Measurements from ENCODE around the gene COLEC12.

Gene COLEC12

DNA sequence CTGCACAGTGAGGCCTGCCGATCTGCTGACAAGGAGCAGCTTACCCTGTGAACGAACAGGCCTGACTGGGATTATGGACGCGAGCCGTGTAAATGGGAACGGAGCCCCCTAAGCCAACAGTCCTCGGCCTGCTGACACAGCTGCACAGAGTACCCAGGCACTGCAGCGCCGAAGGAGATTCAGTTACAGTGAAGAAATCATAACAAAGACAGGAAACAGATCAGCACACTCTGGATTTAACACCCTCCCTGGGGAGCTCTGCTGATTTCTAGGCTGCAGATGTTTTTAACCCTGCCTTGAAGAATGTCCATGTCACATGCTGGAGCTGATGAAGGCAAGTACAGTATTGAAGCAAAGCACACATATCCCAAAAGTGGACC is 43.4 kb downstream of the COLEC12 start:
- Histone ChIP-seq H3K9me3 (no peaks in the 10 kb centered on the region), H3K27me3 (ENCODE audit: low read depth) (no peaks in the 10 kb centered on the region), H3K4me3 (no peak overlapping the region), H3K36me3 (replicated peaks) (no peaks in the 10 kb centered on the region), H3K4me1 (no peaks in the 10 kb centered on the region)
- no peak for DNase-seq (ENCODE audit: low spot score in 2 of 2)
- in situ Hi-C loops (cut with MboI; ENCODE audit: low sequenced_read_pairs): no loop called here

DNA sequence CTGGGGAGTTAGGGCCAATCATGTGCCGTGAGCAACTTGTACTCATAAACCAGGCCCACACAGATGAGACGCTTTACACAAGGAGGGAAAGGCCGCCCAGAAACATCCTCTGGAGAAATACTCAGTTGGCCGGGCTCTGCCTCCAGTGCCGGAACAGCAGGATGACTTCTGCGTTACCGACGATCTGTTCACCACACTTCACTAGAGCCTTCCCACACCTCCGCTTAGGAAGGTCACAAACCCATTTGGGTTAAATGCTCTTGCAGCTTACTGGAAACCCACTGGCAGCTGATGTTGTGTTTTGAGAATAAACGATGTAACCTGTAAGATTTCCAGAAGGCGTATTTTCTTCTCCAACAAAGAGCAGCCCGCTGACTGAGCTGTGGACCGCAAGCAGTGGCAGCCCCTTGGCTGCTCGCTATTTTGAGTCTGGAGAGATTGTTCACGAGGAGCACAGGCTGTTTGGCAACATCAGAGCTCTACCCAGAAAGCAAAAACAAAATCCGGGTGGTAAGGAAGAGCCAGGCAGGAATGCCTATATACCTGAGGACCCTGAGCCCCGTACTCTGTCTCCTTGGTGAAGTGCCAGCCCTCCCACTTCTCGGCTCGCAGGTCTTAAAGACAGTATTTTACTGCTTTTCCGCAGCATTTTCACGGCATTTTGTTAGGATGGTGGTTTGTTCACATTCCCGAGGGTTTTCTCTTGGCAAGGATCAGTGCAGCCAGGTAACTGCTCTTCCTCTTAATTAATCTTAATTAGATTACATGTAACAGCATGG is 44.0 kb downstream of the COLEC12 start:
- in situ Hi-C loops (cut with MboI; ENCODE audit: low sequenced_read_pairs): no loop called here
- Histone ChIP-seq H3K9me3 (no peaks in the 10 kb centered on the region), H3K27me3 (ENCODE audit: low read depth) (no peaks in the 10 kb centered on the region), H3K4me3 (no peak overlapping the region), H3K4me1 (no peaks in the 10 kb centered on the region), H3K36me3 (replicated peaks) (no peaks in the 10 kb centered on the region)
- DNase-seq (ENCODE audit: low spot score in 2 of 2): no peak

DNA sequence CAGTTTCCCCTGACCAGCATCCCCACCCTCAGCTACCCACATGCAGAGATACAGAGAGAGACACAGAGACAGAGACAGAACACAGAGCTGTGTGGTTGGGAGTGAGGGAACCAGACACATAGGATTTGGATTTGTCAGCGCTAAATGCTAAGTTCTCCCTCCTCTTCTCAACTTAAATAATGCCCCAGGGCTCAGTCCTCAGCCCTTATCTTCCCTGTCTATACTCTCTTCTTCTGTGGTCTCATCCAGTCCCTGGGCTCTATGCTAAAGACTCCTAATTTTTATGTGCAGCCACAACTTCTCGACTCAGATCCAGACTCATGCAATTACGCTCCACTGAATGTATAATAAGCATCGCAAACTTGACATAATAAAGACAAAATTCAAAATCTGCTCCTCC is 47.1 kb downstream of the COLEC12 start:
- no peak for DNase-seq (ENCODE audit: low spot score in 2 of 2)
- no peaks in the 10 kb centered on the region for H3K4me1 ChIP-seq
- no peaks in the 10 kb centered on the region for H3K36me3 ChIP-seq (replicated peaks)
- H3K4me3 ChIP-seq: no peak overlapping the region
- no peaks in the 10 kb centered on the region for H3K9me3 ChIP-seq
- H3K27me3 ChIP-seq (ENCODE audit: low read depth): no peaks in the 10 kb centered on the region
- in situ Hi-C loops (cut with MboI; ENCODE audit: low sequenced_read_pairs): no loop called here

DNA sequence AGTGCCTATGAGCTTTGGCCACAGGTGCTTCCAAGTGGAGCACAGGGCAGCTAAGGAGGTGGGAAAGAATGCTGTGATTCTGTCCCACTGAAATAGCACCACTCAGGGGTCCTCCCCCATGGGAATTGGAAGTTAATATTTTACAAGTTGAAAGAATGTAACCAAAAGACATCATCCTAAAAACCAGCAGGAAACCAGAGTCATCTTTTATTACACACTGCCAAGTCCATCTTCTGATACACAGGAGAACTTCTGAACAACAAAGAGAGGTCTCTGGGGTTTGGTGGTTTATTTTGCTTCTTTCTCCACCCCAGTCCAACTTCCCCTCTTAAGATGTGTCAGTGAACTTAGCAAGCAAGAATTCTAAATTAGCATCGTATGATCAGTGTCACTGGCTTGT is 47.7 kb downstream of the COLEC12 start:
- H3K36me3 ChIP-seq (replicated peaks): no peaks in the 10 kb centered on the region
- no peaks in the 10 kb centered on the region for H3K27me3 ChIP-seq (ENCODE audit: low read depth)
- no peaks in the 10 kb centered on the region for H3K9me3 ChIP-seq
- H3K4me3 ChIP-seq: no peak overlapping the region
- H3K4me1 ChIP-seq: no peaks in the 10 kb centered on the region
- DNase-seq (ENCODE audit: low spot score in 2 of 2): no peak
- in situ Hi-C loops (cut with MboI; ENCODE audit: low sequenced_read_pairs): no loop called here

DNA sequence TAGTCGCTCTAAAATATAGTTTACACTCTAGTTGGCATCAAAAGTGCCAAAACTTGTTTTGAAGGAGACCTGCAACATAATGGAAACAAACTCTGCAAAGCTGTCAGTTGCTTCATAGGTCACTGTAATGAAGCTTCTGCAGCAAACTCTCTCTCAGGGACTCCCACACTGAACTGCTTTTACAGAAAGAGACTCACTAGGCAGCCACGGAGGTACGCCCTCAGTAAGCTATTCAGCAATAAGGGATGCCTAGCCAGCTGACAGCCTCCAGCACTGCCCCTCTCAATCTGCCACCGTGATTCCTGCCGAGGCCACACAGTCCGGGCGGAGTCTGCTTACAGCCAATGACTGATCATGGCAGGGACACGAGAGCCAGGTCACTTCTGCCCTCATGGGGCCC is 51.1 kb downstream of the COLEC12 start:
- no peak for DNase-seq (ENCODE audit: low spot score in 2 of 2)
- H3K4me3 ChIP-seq: no peak overlapping the region
- in situ Hi-C loops (cut with MboI; ENCODE audit: low sequenced_read_pairs): no loop called here
- H3K9me3 ChIP-seq: no peaks in the 10 kb centered on the region
- no peaks in the 10 kb centered on the region for H3K36me3 ChIP-seq (replicated peaks)
- no peaks in the 10 kb centered on the region for H3K27me3 ChIP-seq (ENCODE audit: low read depth)
- no peaks in the 10 kb centered on the region for H3K4me1 ChIP-seq

DNA sequence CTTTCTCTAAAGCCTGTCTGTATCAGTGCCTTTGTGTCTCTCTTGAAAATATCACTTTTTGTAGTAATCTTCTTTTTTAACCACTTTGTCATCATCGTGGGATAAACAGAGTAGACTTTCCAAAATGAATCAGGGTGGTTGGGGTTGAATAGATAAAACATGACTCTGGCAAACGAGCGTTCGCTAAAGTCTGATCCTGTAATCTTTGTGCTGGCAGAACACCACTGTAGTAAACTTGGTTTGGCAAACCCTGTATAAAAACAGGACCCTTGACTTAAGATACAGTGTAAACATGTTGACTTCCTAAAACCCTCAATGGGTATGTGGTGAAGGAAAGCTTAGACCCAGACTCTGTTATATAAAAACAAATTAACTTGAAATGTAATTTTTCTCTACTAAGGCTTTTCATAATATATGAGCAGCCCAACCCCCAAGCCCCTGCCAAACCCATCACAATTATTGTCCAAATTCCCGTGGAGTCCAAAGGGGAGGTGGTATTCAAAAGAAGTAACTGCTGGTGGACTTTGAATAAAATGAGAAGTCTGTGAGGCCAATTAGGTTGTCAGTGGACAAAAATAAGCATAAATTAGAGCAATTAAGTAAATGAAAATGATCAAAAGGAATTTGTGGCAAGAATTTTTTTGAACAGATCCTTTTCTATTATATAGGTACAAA is 52.2 kb downstream of the COLEC12 start:
- no peak overlapping the region for H3K4me3 ChIP-seq
- no peaks in the 10 kb centered on the region for H3K9me3 ChIP-seq
- DNase-seq (ENCODE audit: low spot score in 2 of 2): no peak
- H3K36me3 ChIP-seq (replicated peaks): no peaks in the 10 kb centered on the region
- H3K4me1 ChIP-seq: no peaks in the 10 kb centered on the region
- H3K27me3 ChIP-seq (ENCODE audit: low read depth): no peaks in the 10 kb centered on the region
- in situ Hi-C loops (cut with MboI; ENCODE audit: low sequenced_read_pairs): no loop called here

DNA sequence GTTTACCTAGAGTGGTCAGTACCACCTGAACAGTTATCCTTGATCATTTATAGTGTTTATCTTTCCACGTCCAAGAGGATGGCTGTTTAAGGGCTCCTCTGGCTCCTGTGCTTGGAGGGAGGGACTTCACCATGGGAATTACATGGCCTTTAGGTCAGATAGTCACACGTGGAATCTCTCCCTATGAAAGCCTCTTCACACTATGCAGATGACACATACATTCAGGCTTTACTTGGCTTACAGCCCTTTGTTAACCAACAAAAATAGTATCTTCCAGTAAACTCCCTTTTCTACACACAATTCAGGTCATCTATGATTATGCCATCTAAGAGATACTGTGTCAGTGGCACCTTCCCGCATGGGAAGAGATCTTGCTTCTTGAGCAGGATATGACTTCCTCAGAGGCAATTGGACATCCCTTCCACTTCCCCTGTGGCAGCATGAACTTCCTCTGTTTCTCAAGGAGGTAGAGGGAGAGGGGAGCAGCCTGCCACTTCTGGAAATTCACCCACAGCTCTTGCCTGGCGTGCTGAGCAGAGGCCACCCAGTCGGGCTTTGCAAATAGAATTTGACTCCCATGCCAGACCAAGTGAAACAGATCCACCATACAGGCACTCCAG is 53.5 kb downstream of the COLEC12 start:
- in situ Hi-C loops (cut with MboI; ENCODE audit: low sequenced_read_pairs): no loop called here
- Histone ChIP-seq H3K4me3 (no peak overlapping the region), H3K9me3 (no peaks in the 10 kb centered on the region), H3K27me3 (ENCODE audit: low read depth) (no peaks in the 10 kb centered on the region), H3K36me3 (replicated peaks) (no peaks in the 10 kb centered on the region), H3K4me1 (no peaks in the 10 kb centered on the region)
- DNase-seq (ENCODE audit: low spot score in 2 of 2): no peak

DNA sequence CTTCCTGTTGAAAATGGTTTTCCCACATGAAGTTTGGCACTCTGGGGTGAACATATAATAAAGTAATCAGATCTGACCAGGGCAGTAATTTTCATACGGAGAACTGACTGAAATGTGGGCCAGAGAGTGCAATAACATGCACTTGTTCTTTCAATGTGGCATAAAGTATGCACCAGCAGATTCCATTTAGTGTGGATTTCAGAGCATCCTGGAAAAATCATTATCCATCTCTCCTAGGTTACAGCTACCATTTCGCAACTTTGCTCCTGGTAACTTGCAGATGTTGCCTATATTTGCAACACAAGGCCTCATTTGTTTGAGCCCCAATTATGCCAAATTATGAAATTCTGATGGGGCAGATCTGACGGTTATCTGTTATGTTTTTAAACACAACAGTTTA is 55.4 kb downstream of the COLEC12 start:
- in situ Hi-C loops (cut with MboI; ENCODE audit: low sequenced_read_pairs): no loop called here
- no peaks in the 10 kb centered on the region for H3K27me3 ChIP-seq (ENCODE audit: low read depth)
- no peak for DNase-seq (ENCODE audit: low spot score in 2 of 2)
- H3K9me3 ChIP-seq: no peaks in the 10 kb centered on the region
- H3K36me3 ChIP-seq (replicated peaks): no peaks in the 10 kb centered on the region
- H3K4me3 ChIP-seq: no peak overlapping the region
- no peaks in the 10 kb centered on the region for H3K4me1 ChIP-seq

DNA sequence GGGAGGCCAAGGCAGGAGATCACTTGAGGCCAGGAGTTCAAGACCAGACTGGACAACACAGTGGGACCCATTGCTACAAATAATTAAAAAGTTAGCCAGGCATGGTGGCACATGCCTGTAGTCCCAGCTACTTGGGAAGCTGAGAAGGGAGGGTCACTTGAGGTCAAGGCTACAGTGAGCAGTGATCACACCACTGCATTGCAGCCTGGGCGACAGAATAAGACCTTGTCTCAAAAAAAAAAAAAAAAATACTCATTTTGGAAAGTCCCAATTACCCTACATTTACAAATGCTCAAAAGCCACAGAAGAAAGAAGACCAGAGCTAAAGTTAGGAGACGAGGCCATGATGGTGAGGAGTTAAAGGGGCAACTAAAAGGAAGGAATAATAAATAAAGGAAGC is 61.9 kb downstream of the COLEC12 start:
- Histone ChIP-seq H3K27me3 (ENCODE audit: low read depth) (no peaks in the 10 kb centered on the region), H3K36me3 (replicated peaks) (no peaks in the 10 kb centered on the region), H3K9me3 (no peaks in the 10 kb centered on the region), H3K4me3 (no peak overlapping the region), H3K4me1 (no peaks in the 10 kb centered on the region)
- DNase-seq (ENCODE audit: low spot score in 2 of 2): no peak
- in situ Hi-C loops (cut with MboI; ENCODE audit: low sequenced_read_pairs): no loop called here

DNA sequence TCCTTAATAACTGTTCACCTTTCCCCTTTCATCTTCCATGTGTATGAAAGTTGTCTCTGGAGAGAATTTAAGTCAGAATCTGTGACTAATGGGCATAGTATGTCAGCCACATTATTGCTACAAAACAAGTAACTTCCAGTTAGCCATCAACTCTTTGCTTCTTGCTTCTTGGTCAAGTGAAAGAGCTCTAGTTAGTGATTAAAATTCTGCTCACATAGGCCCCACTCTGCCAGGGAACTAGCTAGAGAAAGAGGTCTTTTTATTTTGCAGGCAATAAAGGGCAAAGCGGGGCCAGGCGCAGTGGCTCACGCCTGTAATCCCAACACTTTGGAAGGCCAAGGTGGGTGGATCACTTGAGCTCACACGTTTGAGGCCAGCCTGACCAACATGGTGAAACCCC is 64.6 kb downstream of the COLEC12 start:
- Histone ChIP-seq H3K4me1 (no peaks in the 10 kb centered on the region), H3K27me3 (ENCODE audit: low read depth) (no peaks in the 10 kb centered on the region), H3K36me3 (replicated peaks) (no peaks in the 10 kb centered on the region), H3K4me3 (no peak overlapping the region), H3K9me3 (no peaks in the 10 kb centered on the region)
- no peak for DNase-seq (ENCODE audit: low spot score in 2 of 2)
- in situ Hi-C loops (cut with MboI; ENCODE audit: low sequenced_read_pairs): no loop called here

DNA sequence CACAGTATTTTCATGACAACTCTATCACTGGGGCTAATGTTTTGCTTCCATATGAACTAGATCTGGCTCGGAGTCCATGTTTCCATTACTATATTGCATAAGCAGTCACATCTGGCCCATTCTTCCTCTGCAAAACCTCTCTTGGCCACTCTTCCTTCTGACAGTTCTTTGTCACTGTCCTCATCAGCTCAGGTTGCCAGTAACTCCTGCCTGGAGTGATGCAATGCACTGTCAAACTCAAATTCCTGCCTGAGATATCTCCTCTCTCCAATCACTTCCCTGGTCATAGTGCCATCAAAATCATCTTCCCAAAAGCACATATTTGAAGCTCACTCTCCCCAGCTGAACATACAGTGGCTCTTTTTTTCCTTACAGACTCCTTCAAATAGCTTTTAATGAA is 66.1 kb downstream of the COLEC12 start:
- no peak overlapping the region for H3K4me3 ChIP-seq
- H3K9me3 ChIP-seq: no peaks in the 10 kb centered on the region
- no peaks in the 10 kb centered on the region for H3K4me1 ChIP-seq
- H3K27me3 ChIP-seq (ENCODE audit: low read depth): no peaks in the 10 kb centered on the region
- in situ Hi-C loops (cut with MboI; ENCODE audit: low sequenced_read_pairs): no loop called here
- DNase-seq (ENCODE audit: low spot score in 2 of 2): no peak
- H3K36me3 ChIP-seq (replicated peaks): no peaks in the 10 kb centered on the region

DNA sequence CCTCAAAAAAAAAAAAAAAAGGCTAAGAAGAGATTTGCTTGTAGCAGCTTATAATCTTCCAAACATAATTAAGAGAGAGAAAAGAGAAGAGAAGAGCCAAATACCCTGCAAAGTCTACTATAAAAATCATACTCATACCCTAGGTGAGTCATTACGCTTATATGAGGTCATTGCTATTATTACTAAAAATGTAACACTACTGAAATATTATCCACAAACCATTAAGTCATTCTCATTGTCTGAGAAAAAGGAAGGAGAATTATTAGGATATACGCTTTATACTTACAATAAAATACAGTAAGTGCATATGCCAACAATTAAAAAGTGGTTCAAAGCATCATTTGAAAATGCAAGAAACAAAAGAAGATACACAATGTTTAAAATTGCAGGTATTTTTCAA is 66.5 kb downstream of the COLEC12 start:
- Histone ChIP-seq H3K27me3 (ENCODE audit: low read depth) (no peaks in the 10 kb centered on the region), H3K4me1 (no peaks in the 10 kb centered on the region), H3K9me3 (no peaks in the 10 kb centered on the region), H3K36me3 (replicated peaks) (no peaks in the 10 kb centered on the region), H3K4me3 (no peak overlapping the region)
- in situ Hi-C loops (cut with MboI; ENCODE audit: low sequenced_read_pairs): no loop called here
- no peak for DNase-seq (ENCODE audit: low spot score in 2 of 2)

DNA sequence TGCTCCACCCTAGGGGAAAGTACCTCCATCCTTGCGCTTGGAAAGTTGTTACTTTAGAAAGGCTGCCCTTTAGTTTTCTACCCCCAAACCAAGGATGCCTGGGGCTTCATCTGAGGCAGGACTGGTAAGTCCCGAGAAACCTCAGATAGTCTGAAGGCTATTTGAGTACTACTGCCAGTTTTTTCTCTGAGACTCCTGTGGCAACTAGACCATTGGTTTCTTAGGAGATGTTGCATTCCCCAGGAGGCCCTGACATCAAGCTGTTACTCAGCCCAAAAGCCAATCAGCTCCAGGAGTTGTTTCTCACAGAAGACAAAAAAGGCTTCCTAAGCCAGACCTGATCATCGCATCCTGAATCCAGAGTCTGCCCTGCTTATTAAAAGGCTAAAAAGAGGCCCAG is 67.2 kb downstream of the COLEC12 start:
- in situ Hi-C loops (cut with MboI; ENCODE audit: low sequenced_read_pairs): no loop called here
- Histone ChIP-seq H3K4me3 (no peak overlapping the region), H3K4me1 (no peaks in the 10 kb centered on the region), H3K27me3 (ENCODE audit: low read depth) (no peaks in the 10 kb centered on the region), H3K36me3 (replicated peaks) (no peaks in the 10 kb centered on the region), H3K9me3 (no peaks in the 10 kb centered on the region)
- no peak for DNase-seq (ENCODE audit: low spot score in 2 of 2)

DNA sequence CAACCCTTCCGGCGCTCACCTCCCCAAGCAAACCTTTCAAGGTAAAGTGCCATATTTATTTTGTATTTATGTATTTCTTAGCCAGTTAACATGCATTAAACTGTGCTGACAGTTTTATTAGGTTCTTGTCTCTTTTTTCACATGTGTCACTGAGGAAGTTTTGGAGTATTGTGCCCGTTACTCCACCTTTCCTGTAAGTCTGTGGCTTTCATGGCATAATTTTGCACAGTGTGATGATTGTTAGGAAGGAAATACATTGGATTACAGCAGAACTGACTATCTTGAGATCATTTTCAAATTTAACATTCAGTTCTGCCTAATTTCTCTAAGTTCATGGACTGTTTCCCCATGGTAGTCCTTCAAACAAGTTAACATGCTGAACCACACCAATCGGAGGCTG is 67.7 kb downstream of the COLEC12 start:
- in situ Hi-C loops (cut with MboI; ENCODE audit: low sequenced_read_pairs): no loop called here
- Histone ChIP-seq H3K4me3 (no peak overlapping the region), H3K4me1 (no peaks in the 10 kb centered on the region), H3K27me3 (ENCODE audit: low read depth) (no peaks in the 10 kb centered on the region), H3K36me3 (replicated peaks) (no peaks in the 10 kb centered on the region), H3K9me3 (no peaks in the 10 kb centered on the region)
- DNase-seq (ENCODE audit: low spot score in 2 of 2): no peak

All from HAP-1 (cell line).